HL-60 (cell line): ENCODE results near the gene ADM.

Experiments used
- GABPA ChIP-seq: IDR thresholded peaks from 2 replicates; pipeline ENCODE4 v1.6.1; 2012; ENCODE audit warnings: low read depth
- POLR2AphosphoS5 ChIP-seq: IDR thresholded peaks from 2 replicates; pipeline ENCODE4 v1.6.1; 2012; ENCODE audit warnings: low read depth
- SPI1 ChIP-seq: IDR thresholded peaks from 2 replicates; pipeline ENCODE4 v1.6.1; 2012; ENCODE audit warnings: low read depth, mild to moderate bottlenecking, borderline replicate concordance
- TF ChIP-seq, protein P1 (sequence below): IDR thresholded peaks from one replicate; pipeline ENCODE4 v1.5.1; 2011; ENCODE audit warnings: low read length, control low read depth, inconsistent platforms; ENCODE audit not compliant: insufficient read depth
- TF ChIP-seq, protein P2 (sequence below): IDR thresholded peaks from 2 replicates; pipeline ENCODE4 v1.6.1; 2012; ENCODE audit warnings: low read depth; ENCODE audit not compliant: insufficient replicate concordance

DNA sequence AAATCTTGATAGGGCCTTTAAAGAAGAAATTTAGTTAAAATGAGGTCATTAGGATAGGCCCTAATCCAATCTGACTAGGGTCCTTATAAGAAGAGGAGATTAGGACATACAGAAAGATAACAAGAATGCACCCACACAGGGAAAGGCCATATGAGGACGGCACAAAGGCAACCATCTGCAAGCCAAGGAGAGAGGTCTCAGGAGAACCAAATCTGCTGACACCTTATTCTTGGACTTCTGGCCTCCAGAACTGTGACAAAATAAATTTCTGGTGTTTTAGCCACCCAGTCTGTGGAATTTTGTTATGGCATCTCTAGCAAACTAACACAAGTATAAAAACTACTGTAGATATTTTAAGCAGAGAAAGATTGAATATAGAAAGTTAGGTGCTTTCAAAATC is 28.6 kb downstream of the ADM start:
- TF ChIP-seq GABPA = no peak
- TF ChIP-seq, protein P1, sequence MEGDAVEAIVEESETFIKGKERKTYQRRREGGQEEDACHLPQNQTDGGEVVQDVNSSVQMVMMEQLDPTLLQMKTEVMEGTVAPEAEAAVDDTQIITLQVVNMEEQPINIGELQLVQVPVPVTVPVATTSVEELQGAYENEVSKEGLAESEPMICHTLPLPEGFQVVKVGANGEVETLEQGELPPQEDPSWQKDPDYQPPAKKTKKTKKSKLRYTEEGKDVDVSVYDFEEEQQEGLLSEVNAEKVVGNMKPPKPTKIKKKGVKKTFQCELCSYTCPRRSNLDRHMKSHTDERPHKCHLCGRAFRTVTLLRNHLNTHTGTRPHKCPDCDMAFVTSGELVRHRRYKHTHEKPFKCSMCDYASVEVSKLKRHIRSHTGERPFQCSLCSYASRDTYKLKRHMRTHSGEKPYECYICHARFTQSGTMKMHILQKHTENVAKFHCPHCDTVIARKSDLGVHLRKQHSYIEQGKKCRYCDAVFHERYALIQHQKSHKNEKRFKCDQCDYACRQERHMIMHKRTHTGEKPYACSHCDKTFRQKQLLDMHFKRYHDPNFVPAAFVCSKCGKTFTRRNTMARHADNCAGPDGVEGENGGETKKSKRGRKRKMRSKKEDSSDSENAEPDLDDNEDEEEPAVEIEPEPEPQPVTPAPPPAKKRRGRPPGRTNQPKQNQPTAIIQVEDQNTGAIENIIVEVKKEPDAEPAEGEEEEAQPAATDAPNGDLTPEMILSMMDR = no peak
- TF ChIP-seq, protein P2, sequence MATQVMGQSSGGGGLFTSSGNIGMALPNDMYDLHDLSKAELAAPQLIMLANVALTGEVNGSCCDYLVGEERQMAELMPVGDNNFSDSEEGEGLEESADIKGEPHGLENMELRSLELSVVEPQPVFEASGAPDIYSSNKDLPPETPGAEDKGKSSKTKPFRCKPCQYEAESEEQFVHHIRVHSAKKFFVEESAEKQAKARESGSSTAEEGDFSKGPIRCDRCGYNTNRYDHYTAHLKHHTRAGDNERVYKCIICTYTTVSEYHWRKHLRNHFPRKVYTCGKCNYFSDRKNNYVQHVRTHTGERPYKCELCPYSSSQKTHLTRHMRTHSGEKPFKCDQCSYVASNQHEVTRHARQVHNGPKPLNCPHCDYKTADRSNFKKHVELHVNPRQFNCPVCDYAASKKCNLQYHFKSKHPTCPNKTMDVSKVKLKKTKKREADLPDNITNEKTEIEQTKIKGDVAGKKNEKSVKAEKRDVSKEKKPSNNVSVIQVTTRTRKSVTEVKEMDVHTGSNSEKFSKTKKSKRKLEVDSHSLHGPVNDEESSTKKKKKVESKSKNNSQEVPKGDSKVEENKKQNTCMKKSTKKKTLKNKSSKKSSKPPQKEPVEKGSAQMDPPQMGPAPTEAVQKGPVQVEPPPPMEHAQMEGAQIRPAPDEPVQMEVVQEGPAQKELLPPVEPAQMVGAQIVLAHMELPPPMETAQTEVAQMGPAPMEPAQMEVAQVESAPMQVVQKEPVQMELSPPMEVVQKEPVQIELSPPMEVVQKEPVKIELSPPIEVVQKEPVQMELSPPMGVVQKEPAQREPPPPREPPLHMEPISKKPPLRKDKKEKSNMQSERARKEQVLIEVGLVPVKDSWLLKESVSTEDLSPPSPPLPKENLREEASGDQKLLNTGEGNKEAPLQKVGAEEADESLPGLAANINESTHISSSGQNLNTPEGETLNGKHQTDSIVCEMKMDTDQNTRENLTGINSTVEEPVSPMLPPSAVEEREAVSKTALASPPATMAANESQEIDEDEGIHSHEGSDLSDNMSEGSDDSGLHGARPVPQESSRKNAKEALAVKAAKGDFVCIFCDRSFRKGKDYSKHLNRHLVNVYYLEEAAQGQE = no peak
- TF ChIP-seq POLR2AphosphoS5 = no peak
- no peak for TF ChIP-seq SPI1
